LNCAP (cell line): Measurements from ENCODE around the gene FOXS1.

Experiments used
- TF ChIP-seq, protein P1 (sequence below): fragments of 450-650 bp; IDR thresholded peaks from 2 replicates; pipeline ENCODE4 v1.5.1; 2017; ENCODE audit warnings: mild to moderate bottlenecking

FOXS1 gene

DNA sequence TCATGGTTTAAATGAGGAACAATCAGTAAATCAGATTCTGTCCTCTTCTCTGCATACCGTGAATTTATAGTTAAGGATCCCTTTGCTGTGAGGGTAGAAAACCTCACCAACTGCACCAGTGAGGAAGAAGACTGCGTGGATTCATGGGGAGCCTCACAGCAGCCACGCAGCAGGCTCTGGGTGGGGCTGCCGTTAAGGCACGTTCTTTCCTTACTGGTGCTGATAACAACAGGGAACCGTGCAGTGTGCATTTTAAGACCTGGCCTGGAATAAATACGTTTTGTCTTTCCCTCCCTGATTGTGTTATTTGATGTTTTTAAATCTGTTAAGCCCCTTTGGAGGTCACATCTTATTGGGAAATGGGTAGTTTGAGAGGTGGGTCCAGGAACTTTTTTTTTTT, 43.9 kb downstream of the FOXS1 start:
- TF ChIP-seq, protein P1, sequence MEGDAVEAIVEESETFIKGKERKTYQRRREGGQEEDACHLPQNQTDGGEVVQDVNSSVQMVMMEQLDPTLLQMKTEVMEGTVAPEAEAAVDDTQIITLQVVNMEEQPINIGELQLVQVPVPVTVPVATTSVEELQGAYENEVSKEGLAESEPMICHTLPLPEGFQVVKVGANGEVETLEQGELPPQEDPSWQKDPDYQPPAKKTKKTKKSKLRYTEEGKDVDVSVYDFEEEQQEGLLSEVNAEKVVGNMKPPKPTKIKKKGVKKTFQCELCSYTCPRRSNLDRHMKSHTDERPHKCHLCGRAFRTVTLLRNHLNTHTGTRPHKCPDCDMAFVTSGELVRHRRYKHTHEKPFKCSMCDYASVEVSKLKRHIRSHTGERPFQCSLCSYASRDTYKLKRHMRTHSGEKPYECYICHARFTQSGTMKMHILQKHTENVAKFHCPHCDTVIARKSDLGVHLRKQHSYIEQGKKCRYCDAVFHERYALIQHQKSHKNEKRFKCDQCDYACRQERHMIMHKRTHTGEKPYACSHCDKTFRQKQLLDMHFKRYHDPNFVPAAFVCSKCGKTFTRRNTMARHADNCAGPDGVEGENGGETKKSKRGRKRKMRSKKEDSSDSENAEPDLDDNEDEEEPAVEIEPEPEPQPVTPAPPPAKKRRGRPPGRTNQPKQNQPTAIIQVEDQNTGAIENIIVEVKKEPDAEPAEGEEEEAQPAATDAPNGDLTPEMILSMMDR = no peak

DNA sequence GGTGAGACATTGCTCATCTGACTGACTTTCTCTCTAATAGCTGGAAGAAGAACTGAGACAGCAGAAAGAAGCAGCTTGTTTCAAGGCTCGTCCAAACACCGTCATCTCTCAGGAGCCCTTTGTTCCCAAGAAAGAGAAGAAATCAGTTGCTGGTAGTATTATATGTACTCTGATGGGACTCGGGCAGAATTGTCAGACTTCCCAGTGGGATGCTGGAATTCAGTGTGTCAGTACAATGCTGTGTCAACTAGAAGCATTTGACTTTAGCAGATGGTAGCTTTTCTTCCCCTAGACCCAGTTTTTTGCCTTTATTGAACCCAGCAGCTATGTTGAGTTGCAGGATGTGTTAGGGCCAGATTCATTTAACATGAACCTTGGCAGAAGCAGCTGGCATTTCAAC, 48.0 kb downstream of the FOXS1 start:
- TF ChIP-seq, protein P1 = no peak
